OCI-LY1 (cell line): ENCODE data around the gene PLCG2.
A peak's percentile ranks its signal among the peaks of the same experiment; 100 is the strongest.

Experiments
- EZH2 ChIP-seq: fragments of 200-600 bp; sonication (generic), shearing (Covaris generic); IDR thresholded peaks from 2 replicates; pipeline ENCODE4 v1.8.0; 2017; ENCODE audit warnings: borderline replicate concordance, mixed run types, mild to moderate bottlenecking, antibody characterized with exemption, low read length, moderate library complexity, mixed read lengths
- TF ChIP-seq, protein P1 (sequence below): fragments of 200-600 bp; sonication (generic), shearing (Covaris generic); IDR thresholded peaks from 2 replicates; pipeline ENCODE4 v1.5.1; 2017; ENCODE audit warnings: mild to moderate bottlenecking, antibody characterized with exemption, low read length, moderate library complexity, mixed read lengths

GRCh38 chr16:81729451-81729850 is 49.6 kb upstream of the PLCG2 start:
- TF ChIP-seq, protein P1, sequence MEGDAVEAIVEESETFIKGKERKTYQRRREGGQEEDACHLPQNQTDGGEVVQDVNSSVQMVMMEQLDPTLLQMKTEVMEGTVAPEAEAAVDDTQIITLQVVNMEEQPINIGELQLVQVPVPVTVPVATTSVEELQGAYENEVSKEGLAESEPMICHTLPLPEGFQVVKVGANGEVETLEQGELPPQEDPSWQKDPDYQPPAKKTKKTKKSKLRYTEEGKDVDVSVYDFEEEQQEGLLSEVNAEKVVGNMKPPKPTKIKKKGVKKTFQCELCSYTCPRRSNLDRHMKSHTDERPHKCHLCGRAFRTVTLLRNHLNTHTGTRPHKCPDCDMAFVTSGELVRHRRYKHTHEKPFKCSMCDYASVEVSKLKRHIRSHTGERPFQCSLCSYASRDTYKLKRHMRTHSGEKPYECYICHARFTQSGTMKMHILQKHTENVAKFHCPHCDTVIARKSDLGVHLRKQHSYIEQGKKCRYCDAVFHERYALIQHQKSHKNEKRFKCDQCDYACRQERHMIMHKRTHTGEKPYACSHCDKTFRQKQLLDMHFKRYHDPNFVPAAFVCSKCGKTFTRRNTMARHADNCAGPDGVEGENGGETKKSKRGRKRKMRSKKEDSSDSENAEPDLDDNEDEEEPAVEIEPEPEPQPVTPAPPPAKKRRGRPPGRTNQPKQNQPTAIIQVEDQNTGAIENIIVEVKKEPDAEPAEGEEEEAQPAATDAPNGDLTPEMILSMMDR = peak; percentile 66
- TF ChIP-seq EZH2 = no peak
